ENCODE results near the gene PNMA1.

PNMA1 gene

DNA sequence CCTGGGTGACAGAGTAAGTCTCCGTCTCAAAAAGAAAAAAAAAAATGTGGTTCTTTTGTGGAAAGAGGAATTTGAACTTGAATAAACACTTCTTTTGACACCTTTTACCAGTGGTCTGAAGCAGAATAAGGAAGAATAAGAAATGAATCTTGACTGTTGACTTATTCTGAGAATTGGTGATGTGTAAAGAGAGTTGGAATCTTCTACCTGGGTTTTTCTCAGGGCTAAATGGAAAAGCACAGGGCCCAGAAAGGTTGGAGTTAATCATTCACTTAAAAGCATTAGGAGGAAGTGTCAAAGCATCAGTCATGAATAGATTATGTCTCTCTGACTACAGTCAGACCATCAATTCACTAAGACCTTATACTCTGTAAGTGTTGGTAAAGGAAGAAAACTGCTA, 13.9 kb downstream of the PNMA1 start:
- TF ChIP-seq CTCF (conservative IDR thresholded peaks at IDR 0.05; ENCODE audit: low read depth, low read length) = no peak
- DNase-seq (ENCODE audit: low read depth) = no peak
- no peak overlapping the region for H3K4me3 ChIP-seq (ENCODE audit: low read length)

- TF ChIP-seq CTCF (conservative IDR thresholded peaks at IDR 0.05; ENCODE audit: low read depth, low read length) = no peak
- DNase-seq (ENCODE audit: low read depth) = no peak
- H3K4me3 ChIP-seq (ENCODE audit: low read length) = no peak overlapping the region
These were observed 17.5 kb downstream of the PNMA1 start for GRCh38 chr14:73696466-73697400.

GRCh38 chr14:73695997-73696396, 18.2 kb downstream of the PNMA1 start:
- no peak for TF ChIP-seq CTCF (conservative IDR thresholded peaks at IDR 0.05; ENCODE audit: low read depth, low read length)
- DNase-seq (ENCODE audit: low read depth) = no peak
- H3K4me3 ChIP-seq (ENCODE audit: low read length) = no peak overlapping the region

DNA sequence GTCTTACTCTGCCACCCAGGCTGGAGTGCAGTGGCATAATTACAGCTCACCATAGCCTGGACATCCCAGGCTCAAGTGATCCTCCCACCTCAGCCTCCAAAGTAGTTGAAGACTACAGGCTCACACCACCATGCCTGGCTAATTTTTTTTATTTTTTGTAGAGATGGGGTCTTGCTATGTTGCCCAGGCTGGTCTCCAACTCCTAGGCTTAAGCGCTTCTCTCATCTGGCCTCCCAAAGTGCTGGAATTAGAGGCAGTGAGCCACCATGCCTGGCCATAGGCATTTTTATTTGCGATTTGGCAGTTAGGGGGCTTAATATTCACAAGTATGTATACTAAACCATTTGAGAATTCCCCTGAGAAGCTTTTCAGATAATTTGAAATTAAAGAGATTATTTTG, 19.1 kb downstream of the PNMA1 start:
- no peak overlapping the region for H3K4me3 ChIP-seq (ENCODE audit: low read length)
- TF ChIP-seq CTCF (conservative IDR thresholded peaks at IDR 0.05; ENCODE audit: low read depth, low read length) = no peak
- no peak for DNase-seq (ENCODE audit: low read depth)

- DNase-seq (ENCODE audit: low read depth) = no peak
- no peak for TF ChIP-seq CTCF (conservative IDR thresholded peaks at IDR 0.05; ENCODE audit: low read depth, low read length)
- no peak overlapping the region for H3K4me3 ChIP-seq (ENCODE audit: low read length)
These were observed 20.1 kb downstream of the PNMA1 start for GRCh38 chr14:73694083-73694482.

DNA sequence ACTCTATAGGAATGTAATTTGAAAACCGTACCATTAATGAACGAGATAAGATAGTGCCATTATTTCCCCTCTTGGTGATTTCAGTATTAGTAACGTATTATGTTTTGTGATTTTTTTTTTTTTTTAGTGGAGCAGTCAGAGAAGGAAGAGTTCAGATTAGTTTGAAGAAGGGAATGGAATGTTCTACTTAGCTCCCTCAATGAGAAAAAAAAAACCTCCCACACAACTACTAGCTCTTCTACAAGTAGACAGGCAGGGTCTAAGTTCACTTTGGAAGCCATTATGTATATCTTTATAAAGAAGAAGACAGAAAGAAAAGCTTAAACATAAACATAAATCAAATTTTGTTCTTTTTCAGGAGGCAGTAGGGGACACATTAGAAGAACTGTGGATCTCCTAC, 27.3 kb downstream of the PNMA1 start:
- TF ChIP-seq CTCF (conservative IDR thresholded peaks at IDR 0.05; ENCODE audit: low read depth, low read length) = no peak
- no peak overlapping the region for H3K4me3 ChIP-seq (ENCODE audit: low read length)
- DNase-seq (ENCODE audit: low read depth) = no peak

GRCh38 chr14:73685328-73685727, 28.9 kb downstream of the PNMA1 start:
- DNase-seq (ENCODE audit: low read depth) = no peak
- no peak for TF ChIP-seq CTCF (conservative IDR thresholded peaks at IDR 0.05; ENCODE audit: low read depth, low read length)
- H3K4me3 ChIP-seq (ENCODE audit: low read length) = no peak overlapping the region

All from retinal pigment epithelial cell (primary cell).